Epithelial cell of proximal tubule (primary cell): ENCODE results near the gene SGMS1. TPM values are rescaled to one million over a fixed set of nuclear protein-coding genes. Genes with fewer than 3 reads are reported as not detected.

Experiments used
- DNase-seq: peaks from one replicate; pipeline ENCODE4 v3.0.0-alpha.2; 2011; ENCODE audit warnings: low read depth
- H3K4me3 ChIP-seq: 2 replicates; pipeline ENCODE4 v1.5.1; 2011; ENCODE audit warnings: low read depth, mild to moderate bottlenecking, low read length
- CTCF ChIP-seq: conservative IDR thresholded peaks from 2 replicates; pipeline ENCODE4 v1.5.1; 2012; ENCODE audit warnings: low read depth, mild to moderate bottlenecking, low read length
- total RNA-seq: library from RNA; depleted of rRNA; stranded (reverse); fragments of >200 nt; gene quantifications from 2 replicates; pipeline ENCODE4 v1.2.3, GENCODE V29; 2015

Gene SGMS1
- total RNA-seq, 1 donor from 2014 or later, result 25.2 TPM

DNA sequence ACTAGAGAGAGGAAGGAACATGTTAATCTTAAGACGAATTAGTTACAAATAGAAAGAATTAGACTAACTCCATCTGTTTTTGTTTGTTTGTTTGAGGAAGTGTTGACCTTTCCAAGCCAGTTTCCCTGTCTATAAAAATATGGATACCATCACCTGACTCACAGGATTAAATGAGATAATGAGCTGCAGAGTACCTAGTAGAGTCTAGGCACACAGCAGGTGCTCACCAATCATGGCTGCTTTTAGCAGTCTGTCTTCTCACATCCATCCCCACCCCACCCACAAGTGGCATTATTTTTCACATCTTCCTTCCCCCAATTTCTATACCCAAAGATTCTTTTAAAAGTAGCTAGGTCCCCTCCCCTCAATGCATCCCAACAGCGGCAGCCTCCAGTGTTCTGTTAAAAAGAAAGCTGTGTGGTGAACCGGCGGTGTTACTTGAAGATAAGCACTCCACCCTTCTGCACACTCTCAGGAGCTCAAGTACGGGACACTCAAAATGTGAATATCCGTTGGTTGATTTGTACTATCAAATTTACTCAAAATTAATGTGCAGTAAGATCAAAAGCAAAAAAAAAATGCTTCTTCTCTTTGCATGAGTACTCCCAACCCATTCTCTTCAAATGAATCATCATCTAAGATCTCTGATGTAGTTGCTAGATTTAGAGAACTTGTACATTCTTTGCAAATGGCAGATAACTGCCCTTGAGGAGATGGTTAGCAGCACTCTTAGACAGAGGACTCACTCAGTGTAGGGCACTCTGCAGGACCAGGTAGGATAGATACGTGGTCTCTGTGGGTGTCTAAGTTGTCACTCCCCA lies 227.1 kb downstream of the SGMS1 start:
- no peak overlapping the region for H3K4me3 ChIP-seq
- TF ChIP-seq CTCF, result no peak
- DNase-seq, result no peak

- DNase-seq, result no peak
- TF ChIP-seq CTCF, result no peak
- no peak overlapping the region for H3K4me3 ChIP-seq
These were observed 227.9 kb downstream of the SGMS1 start for GRCh38 chr10:50395851-50396250.

DNA sequence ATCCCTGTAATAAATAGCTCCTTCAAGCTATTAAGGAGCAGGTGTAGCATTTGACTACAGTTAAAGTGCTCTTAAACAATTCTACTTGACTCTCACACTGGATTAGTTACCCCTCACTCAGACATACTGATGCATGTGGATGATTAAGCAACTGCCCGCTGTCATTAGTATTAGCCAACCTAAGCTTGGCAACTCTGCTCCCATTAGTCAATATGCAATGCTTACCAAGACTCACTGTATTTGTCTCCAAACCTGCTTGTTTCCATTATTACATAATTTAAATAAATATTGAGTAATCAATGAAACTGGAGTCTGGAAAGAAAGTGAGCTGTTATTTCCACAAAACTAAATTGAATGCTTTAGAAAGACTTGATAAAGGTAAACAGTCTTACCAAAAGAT lies 228.5 kb downstream of the SGMS1 start:
- no peak overlapping the region for H3K4me3 ChIP-seq
- DNase-seq, result no peak
- TF ChIP-seq CTCF, result no peak

GRCh38 chr10:50394832-50395231 lies 228.9 kb downstream of the SGMS1 start:
- H3K4me3 ChIP-seq, result no peak overlapping the region
- no peak for TF ChIP-seq CTCF
- no peak for DNase-seq

- no peak overlapping the region for H3K4me3 ChIP-seq
- no peak for DNase-seq
- no peak for TF ChIP-seq CTCF
These were observed 229.8 kb downstream of the SGMS1 start for GRCh38 chr10:50393784-50394467.

DNA sequence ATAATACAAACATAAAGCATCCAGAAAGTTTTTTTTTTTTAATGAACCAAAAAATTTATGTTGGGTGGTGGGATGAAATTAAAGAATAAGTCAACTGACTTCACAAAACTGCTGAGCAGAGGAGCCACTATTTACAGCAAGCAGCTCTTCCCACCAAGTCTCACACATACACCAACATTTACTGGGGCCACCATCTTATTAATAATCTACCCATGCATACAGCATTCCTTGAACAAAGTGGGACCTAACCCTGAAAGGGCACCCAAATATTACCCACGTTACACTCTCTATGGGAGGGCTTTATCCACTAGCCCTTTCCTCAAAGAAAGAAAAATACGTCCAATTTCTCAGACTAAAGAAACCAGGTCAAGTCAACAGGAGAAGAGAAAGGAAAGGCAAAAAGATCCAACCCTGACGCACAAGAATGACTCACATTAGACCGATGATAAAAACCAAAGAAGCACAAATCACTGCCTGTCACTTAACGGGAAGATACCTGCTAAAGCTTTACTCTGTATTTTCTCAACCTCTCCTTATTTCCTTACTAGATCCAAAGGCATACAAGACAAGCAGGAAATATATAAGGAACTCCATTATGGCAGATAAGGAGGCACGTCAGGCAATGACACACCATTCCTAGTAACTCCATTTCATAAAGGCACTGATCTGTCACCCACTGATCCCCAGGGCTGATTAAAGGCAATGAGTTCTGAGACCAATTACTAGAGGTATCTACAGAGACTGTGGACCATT lies 230.6 kb downstream of the SGMS1 start:
- no peak for TF ChIP-seq CTCF
- no peak for DNase-seq
- H3K4me3 ChIP-seq, result no peak overlapping the region
